ENCODE data around the gene MCC.

Gene MCC

DNA sequence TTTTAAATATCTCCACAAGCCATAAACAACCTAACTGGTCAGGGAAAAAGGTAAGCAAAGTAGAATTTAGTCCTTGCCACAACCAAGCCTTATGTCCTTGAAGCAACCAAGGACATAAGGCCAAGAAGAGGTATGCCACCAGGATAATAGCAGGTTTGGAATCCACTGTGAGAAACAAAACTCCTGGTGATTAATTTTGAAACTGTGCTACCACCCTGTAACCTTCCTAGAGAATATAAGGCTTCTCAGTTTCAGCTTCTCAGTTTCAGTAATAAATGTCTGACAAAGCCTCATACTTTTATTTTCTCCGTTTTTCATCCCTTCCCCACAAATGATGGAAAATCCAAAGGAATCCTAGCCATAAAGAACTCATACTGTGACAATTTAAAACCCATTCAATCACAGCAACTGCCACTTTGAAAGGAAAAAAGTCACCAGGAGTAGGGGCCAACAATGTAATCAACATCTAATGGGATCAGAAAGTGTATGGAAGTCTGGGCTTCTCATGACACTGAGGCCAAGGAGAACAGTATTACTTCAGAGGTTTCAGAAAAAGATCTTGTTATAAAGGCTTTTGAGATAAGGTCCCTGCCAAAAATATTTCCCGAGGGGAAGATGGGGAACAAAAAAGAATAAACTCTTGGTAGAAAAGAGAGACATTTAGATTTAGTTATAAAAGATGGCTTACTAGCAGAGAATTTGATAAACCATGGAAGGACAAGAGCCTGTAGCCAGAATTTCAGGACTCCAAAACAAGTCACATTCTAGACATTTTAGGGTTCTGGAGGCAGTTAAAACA lies 242.6 kb downstream of the MCC start:
- DNase-seq (ENCODE audit: low read depth in 2 of 2), result no peak

- no peak for DNase-seq (ENCODE audit: low read depth in 2 of 2)
Measured at GRCh38 chr5:113244966-113245365, 243.3 kb downstream of the MCC start.

GRCh38 chr5:113243349-113243664 lies 244.9 kb downstream of the MCC start:
- no peak for DNase-seq (ENCODE audit: low read depth in 2 of 2)

DNA sequence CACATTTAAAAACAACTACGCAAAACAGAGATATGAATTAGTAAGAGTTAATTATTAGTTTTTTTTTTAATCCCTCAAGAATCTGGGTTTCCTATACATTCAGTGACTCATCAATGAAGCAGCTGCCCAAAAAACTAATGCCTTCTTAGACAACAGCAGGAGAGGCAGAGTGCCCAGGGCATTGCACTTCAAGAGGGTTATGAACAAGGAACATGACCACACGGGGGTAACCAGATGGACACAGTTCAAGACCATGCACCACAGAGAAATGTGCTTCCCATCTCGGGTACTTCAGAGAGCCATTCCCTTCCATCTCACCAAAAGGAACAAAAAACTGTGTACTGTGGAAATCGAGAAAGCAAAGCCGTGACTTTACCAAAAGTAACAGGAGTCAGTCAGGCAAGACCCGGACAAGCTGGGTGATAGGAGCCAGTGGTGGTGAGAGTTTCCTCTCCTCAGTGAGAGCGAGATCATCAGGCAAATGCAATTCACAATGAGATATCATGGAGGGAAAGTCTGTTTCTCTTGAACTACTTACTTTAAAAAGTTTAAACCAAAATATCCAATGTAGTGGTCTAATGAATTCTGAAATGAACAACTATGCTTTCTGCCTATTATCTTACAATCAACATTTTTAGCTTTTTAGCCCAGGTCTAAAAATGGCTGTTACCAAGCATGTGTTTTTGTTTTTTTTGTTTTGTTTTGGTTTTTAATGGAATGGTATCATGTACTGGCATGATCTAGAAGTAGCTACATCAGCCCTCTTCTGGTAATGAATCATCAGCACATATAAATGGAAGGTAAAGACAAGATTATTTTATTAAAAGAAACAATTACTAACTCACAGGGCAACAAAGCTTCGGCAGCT lies 245.5 kb downstream of the MCC start:
- DNase-seq (ENCODE audit: low read depth in 2 of 2), result no peak

- DNase-seq (ENCODE audit: low read depth in 2 of 2), result no peak
Measured at GRCh38 chr5:113240951-113241726, 247.1 kb downstream of the MCC start.

GRCh38 chr5:113240032-113240431 lies 248.2 kb downstream of the MCC start:
- DNase-seq (ENCODE audit: low read depth in 2 of 2), result no peak

DNA sequence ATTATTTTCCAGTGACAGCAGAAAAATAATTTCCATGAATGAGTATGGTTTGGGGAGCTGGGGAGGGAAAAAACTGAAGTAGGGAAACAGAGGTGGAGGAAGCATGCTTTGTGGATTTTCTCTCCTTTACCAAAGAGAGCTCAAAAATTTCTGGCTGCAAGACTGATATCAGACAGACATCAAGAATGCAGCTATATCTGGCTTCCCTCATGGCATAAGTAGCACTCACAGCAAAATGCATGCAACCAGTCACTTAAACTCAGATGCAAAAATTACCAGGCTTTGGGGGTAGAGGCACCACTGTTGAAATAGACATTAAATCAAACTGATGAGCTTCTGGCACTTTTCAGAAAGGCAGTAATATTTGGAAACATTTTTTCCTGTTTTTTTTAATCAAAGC lies 250.4 kb downstream of the MCC start:
- no peak for DNase-seq (ENCODE audit: low read depth in 2 of 2)

GRCh38 chr5:113236536-113237288 lies 251.5 kb downstream of the MCC start:
- DNase-seq (ENCODE audit: low read depth in 2 of 2), result no peak

- no peak for DNase-seq (ENCODE audit: low read depth in 2 of 2)
Measured at GRCh38 chr5:113235884-113236283, 252.4 kb downstream of the MCC start.

GRCh38 chr5:113234546-113234945 lies 253.7 kb downstream of the MCC start:
- no peak for DNase-seq (ENCODE audit: low read depth in 2 of 2)

GRCh38 chr5:113233606-113234005 lies 254.6 kb downstream of the MCC start:
- DNase-seq (ENCODE audit: low read depth in 2 of 2), result no peak

DNA sequence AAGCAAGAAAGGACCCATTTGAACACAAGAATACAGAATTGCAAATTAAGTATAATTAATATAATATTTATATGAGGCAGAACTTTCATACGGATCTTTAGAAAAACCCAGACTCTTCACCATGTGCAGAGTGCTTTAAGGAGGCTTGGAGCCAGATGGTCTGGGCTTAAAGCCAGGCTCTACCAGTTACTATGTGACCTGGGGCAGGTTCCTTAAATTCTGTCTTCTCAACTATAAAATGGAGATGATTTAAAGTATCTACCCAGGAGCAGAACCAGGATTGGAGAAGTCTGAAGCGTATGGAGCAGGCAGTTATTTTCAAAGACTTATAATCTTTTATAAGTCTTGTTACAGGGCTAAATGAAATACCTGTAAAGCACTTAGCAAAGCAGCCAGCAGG lies 255.6 kb downstream of the MCC start:
- no peak for DNase-seq (ENCODE audit: low read depth in 2 of 2)

- no peak for DNase-seq (ENCODE audit: low read depth in 2 of 2)
Measured at GRCh38 chr5:113232221-113232620, 256.0 kb downstream of the MCC start.

DNA sequence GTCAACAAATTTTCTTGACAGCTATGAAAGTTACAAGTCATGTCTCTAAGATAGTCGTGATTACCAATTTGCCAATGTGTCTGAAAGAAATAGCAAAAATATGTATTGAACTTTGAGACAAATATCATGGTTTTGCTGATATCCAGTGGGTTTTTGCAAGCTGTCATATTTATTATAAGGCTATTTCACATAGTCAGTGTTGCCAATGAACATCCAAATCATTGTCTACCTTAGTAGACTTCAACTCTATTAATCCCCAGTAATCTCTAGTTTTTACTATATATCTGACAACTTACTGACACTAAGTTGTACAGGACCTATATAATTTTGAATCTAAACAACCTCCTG lies 256.6 kb downstream of the MCC start:
- no peak for DNase-seq (ENCODE audit: low read depth in 2 of 2)

- DNase-seq (ENCODE audit: low read depth in 2 of 2), result no peak
Measured at GRCh38 chr5:113230711-113231652, 257.3 kb downstream of the MCC start.

DNA sequence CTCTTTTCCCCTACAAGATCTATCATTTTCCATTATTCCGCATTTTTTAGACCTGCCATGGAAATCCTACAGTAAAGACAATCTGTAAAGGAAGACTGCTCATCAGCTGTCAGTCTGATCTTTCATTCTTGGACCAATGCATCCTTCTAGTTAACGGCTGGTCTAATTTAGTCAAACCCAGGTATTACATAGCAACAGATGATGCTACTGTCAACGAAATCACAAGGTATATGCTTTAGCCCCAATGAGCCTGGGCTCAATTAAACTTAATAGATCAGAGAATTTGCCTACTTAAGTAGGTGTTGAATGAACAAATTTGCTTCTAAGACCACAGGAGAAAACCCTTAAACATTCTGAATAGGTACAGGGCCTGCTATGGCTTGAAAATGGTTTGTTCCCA lies 260.5 kb downstream of the MCC start:
- no peak for DNase-seq (ENCODE audit: low read depth in 2 of 2)

DNA sequence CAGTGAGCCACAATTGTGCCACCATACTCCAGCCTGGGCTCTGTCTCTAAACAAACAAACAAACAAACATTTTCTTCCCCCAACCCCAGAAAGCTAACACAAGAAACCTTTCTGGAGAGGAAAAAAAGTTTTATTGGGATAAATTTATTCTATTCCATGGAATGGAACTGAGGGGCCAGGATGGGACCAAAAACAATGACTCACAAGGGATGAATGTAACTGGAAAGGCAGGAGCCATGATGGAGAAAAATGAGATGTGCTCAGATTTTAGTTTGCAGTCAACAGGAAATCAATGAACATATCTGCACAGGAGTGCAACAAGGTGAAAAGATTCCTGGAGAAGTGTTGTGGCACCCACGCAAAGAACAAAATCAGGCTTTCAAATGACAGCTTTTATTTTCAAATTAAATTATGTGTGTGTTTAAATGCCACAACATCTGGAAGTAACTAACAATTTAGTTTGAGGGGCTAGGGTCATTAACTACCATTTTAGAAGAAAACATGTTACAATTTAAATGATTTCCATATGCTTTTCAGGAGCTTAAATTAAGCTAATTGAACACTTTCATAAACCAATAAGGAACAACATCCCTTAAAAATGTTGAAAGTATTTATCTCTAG lies 262.0 kb downstream of the MCC start:
- DNase-seq (ENCODE audit: low read depth in 2 of 2), result no peak

- no peak for DNase-seq (ENCODE audit: low read depth in 2 of 2)
Measured at GRCh38 chr5:113225259-113225658, 263.0 kb downstream of the MCC start.

GRCh38 chr5:113224605-113225065 lies 263.6 kb downstream of the MCC start:
- no peak for DNase-seq (ENCODE audit: low read depth in 2 of 2)

All from stimulated activated CD8-positive, alpha-beta memory T cell treated with anti-CD3 and anti-CD28 coated beads, Interleukin-7, amount 100 ng/mL, for 4 hours (primary cell).